ENCODE results near the gene PYM1.
A peak's percentile ranks its signal among the peaks of the same experiment; 100 is the strongest.
"Not testable (repeated sequence)": the region's sequence is repeated elsewhere in the genome, so short reads cannot be mapped to it uniquely, and the experiment has no call there.

The PYM1 gene

DNA sequence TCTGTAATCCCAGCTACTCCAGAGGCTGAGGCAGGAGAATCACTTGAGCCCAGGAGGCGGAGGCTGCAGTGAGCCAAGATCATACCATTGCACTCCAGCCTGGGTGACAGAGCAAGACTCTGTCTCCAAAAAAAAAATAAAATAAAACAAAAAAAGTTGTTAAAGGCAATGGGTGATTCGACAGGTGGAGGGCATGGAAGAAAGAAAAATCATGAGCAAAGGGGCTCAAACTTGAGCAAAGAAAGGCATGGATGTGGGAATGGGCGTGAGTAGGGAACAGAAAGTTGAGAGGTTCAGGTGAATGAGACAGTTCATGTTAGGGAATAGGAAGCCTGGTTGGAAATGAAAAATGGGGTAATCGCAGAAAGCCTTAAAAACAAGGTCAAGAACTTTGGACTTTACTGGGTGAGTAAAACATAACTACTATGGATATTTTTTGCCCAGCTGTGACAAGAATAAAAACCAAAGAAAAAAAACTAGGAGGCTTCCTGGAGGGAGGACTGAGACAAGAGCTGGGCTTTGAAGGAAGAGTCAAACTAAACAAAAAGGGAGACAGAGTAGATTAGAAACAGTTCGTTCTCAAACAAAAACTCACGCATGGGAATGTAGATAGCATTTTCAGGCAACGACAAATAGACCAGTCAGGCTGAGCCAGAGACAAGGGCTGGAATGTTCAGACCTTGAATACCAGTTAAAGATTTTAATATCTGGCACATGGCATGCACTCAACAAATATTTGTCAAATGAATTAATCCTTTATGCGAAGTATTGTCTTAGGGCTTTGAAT lies 18.8 kb downstream of the PYM1 start:
- DNase-seq, result peak; percentile 30

- DNase-seq, result no peak
Observed at GRCh38 chr12:55906056-55906455, 21.6 kb downstream of the PYM1 start.

- no peak for DNase-seq
Observed at GRCh38 chr12:55901881-55902490, 25.7 kb downstream of the PYM1 start.

DNA sequence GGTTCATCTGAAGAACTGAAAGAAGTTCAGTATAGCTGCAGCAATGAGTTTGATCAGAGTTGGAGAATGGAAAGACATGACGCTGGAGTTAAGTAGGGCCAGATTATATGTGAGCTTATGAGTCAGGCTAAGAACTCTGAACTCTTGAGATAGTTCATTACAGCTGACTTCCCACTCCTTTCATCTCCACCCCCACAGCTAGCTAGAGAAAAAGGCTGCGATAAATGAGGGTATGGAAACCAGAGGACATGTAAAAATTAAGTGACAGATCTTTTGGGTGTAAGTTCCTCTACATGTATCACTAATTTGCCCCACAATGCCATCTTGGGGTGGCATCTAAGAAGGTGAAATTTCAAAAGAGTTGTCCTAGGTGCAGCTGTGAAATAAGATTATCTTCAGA lies 28.6 kb downstream of the PYM1 start:
- DNase-seq, result no peak

- no peak for DNase-seq
Observed at GRCh38 chr12:55893723-55894122, 34.0 kb downstream of the PYM1 start.

- DNase-seq, result no peak
Observed at GRCh38 chr12:55891310-55891709, 36.4 kb downstream of the PYM1 start.

GRCh38 chr12:55885113-55885512 lies 42.6 kb downstream of the PYM1 start:
- no peak for DNase-seq

GRCh38 chr12:55877824-55878223 lies 49.9 kb downstream of the PYM1 start:
- DNase-seq, result no peak

- DNase-seq, result peak; percentile 61
Observed at GRCh38 chr12:55875704-55876467, 51.8 kb downstream of the PYM1 start.

GRCh38 chr12:55874443-55874842 lies 53.3 kb downstream of the PYM1 start:
- DNase-seq, result no peak

- DNase-seq, result not testable (repeated sequence)
Observed at GRCh38 chr12:55866454-55867004, 61.2 kb downstream of the PYM1 start.

- DNase-seq, result no peak
Observed at GRCh38 chr12:55865327-55865726, 62.4 kb downstream of the PYM1 start.

DNA sequence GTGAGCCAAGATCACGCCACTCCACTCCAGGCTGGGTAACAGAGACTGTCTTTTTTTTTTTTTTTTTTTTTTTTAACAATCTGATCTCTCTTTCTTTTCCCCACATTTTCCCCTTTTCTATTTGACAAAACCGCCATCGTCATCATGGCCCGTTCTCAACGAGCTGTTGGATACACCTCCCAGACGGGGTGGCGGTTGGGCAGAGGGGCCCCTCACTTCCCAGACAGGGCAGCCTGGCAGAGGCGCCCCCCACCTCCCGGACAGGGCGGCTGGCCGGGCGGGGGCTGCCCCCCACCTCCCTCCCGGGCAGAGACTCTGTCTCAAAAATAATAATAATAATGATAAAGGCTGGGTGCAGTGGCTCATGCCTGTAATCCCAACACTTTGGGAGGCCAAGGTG lies 64.8 kb downstream of the PYM1 start:
- not testable (repeated sequence) for DNase-seq

GRCh38 chr12:55862286-55862685 lies 65.4 kb downstream of the PYM1 start:
- no peak for DNase-seq

DNA sequence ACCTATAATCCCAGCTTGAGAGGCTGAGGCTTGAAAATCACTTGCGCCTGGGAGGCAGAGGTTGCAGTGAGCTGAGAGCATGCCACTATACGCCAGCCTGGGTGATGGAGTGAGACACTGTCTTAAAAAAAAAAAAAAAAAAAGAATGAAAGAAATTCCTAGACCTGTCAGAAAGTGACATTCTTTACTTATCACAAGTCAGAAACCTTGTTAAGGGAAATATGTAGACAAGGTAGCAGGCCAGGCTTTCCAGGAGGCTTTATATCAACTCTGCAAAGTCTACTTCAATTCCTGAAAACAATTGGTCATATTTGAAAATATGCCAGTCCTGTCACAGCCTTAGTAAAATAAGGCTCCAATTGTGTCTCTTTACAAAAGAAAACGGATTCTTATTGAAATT lies 65.8 kb downstream of the PYM1 start:
- no peak for DNase-seq

GRCh38 chr12:55861396-55861795 lies 66.3 kb downstream of the PYM1 start:
- no peak for DNase-seq

DNA sequence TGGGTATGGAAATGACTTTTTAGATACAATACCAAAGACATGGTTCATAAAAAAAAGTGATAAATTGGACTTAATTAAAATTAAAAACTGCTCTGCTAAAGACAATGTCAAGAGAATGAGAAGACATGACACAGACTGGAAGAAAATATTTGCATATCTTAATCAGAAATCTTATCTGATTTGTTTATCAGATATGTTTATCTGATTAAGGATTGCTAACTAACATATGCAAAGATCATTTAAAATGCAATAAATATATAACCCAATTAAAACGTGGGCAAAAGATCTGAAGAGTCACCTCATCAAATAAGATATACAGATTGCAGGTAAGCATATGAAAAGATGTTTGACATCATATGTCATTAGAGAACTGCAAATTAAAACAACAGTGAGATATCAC lies 75.0 kb downstream of the PYM1 start:
- DNase-seq, result no peak

All from islet precursor cell (in vitro differentiated cells).